Neural cell (in vitro differentiated cells): ENCODE data around the gene NDUFA5.

Source experiments
- EP300 ChIP-seq: fragments of 450-650 bp; conservative IDR thresholded peaks from 2 replicates; pipeline ENCODE4 v1.6.1; 2014; ENCODE audit warnings: antibody characterized with exemption, mild to moderate bottlenecking, moderate library complexity; ENCODE audit not compliant: poor library complexity, severe bottlenecking
- EZH2 ChIP-seq: fragments of 200-600, 300-800 bp; shearing (Covaris generic), sonication (generic); IDR thresholded peaks from 2 replicates; pipeline ENCODE4 v1.6.1; 2014; ENCODE audit warnings: antibody characterized with exemption, low read length, borderline replicate concordance, mild to moderate bottlenecking; ENCODE audit not compliant: insufficient read depth, poor library complexity, severe bottlenecking
- MXI1 ChIP-seq: fragments of 450-650 bp; conservative IDR thresholded peaks from 2 replicates; pipeline ENCODE4 v1.6.1; 2014; ENCODE audit warnings: antibody characterized with exemption, mild to moderate bottlenecking; ENCODE audit not compliant: poor library complexity, severe bottlenecking
- POLR2AphosphoS5 ChIP-seq: IDR thresholded peaks from 2 replicates; pipeline ENCODE4 v1.6.1; 2012
- RAD21 ChIP-seq: fragments of 450-650 bp; conservative IDR thresholded peaks from 2 replicates; pipeline ENCODE4 v1.6.1; 2014; ENCODE audit warnings: antibody characterized with exemption, mild to moderate bottlenecking, moderate library complexity
- REST ChIP-seq: IDR thresholded peaks from 2 replicates; pipeline ENCODE4 v1.6.1; 2012; ENCODE audit warnings: borderline replicate concordance
- SMC3 ChIP-seq: fragments of 450-650 bp; conservative IDR thresholded peaks from 2 replicates; pipeline ENCODE4 v1.6.1; 2014; ENCODE audit warnings: antibody characterized with exemption, mild to moderate bottlenecking, moderate library complexity; ENCODE audit not compliant: poor library complexity
- TAF1 ChIP-seq: IDR thresholded peaks from 2 replicates; pipeline ENCODE4 v1.6.1; 2012; ENCODE audit warnings: low read depth
- TF ChIP-seq, protein P1 (sequence below): fragments of 450-650 bp; IDR thresholded peaks from 2 replicates; pipeline ENCODE4 v1.5.1; 2014; ENCODE audit warnings: antibody characterized with exemption, mild to moderate bottlenecking, moderate library complexity; ENCODE audit not compliant: poor library complexity, severe bottlenecking

- TF ChIP-seq, protein P1, sequence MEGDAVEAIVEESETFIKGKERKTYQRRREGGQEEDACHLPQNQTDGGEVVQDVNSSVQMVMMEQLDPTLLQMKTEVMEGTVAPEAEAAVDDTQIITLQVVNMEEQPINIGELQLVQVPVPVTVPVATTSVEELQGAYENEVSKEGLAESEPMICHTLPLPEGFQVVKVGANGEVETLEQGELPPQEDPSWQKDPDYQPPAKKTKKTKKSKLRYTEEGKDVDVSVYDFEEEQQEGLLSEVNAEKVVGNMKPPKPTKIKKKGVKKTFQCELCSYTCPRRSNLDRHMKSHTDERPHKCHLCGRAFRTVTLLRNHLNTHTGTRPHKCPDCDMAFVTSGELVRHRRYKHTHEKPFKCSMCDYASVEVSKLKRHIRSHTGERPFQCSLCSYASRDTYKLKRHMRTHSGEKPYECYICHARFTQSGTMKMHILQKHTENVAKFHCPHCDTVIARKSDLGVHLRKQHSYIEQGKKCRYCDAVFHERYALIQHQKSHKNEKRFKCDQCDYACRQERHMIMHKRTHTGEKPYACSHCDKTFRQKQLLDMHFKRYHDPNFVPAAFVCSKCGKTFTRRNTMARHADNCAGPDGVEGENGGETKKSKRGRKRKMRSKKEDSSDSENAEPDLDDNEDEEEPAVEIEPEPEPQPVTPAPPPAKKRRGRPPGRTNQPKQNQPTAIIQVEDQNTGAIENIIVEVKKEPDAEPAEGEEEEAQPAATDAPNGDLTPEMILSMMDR = peak; percentile 60
- no peak for TF ChIP-seq EZH2
- no peak for TF ChIP-seq POLR2AphosphoS5
- TF ChIP-seq EP300 = no peak
- no peak for TF ChIP-seq MXI1
- TF ChIP-seq TAF1 = no peak
- TF ChIP-seq SMC3 = peak; percentile 43
- peak; percentile 44 for TF ChIP-seq RAD21
- no peak for TF ChIP-seq REST
Observed at GRCh38 chr7:123580406-123581161, 23.0 kb upstream of the NDUFA5 start.
